Activated T-cell treated with anti-CD3 and anti-CD28 coated beads, Interleukin-2, amount 50 U/mL, for 1 hour (primary cell): Measurements from ENCODE around the gene UBASH3B.
A peak's percentile ranks its signal among the peaks of the same experiment; 100 is the strongest.

Experiments used
- DNase-seq: peaks from one replicate; pipeline ENCODE4 v3.0.0-alpha.2; 2020

Gene UBASH3B

GRCh38 chr11:122758339-122758738 is 102.8 kb downstream of the UBASH3B start:
- DNase-seq, result no peak

GRCh38 chr11:122758974-122759373 is 103.5 kb downstream of the UBASH3B start:
- DNase-seq, result no peak

GRCh38 chr11:122763108-122763507 is 107.6 kb downstream of the UBASH3B start:
- DNase-seq, result no peak

GRCh38 chr11:122764371-122765090 is 109.0 kb downstream of the UBASH3B start:
- no peak for DNase-seq

- DNase-seq, result no peak
These were observed 110.1 kb downstream of the UBASH3B start for GRCh38 chr11:122765487-122766131.

GRCh38 chr11:122769126-122769780 is 113.7 kb downstream of the UBASH3B start:
- DNase-seq, result no peak

- DNase-seq, result no peak
These were observed 117.4 kb downstream of the UBASH3B start for GRCh38 chr11:122772945-122773344.

GRCh38 chr11:122773781-122774266 is 118.3 kb downstream of the UBASH3B start:
- no peak for DNase-seq

- no peak for DNase-seq
These were observed 120.3 kb downstream of the UBASH3B start for GRCh38 chr11:122775675-122776271.

- DNase-seq, result no peak
These were observed 121.0 kb downstream of the UBASH3B start for GRCh38 chr11:122776546-122776945.

- no peak for DNase-seq
These were observed 121.8 kb downstream of the UBASH3B start for GRCh38 chr11:122777343-122777742.

- DNase-seq, result no peak
These were observed 122.6 kb downstream of the UBASH3B start for GRCh38 chr11:122778148-122778547.

GRCh38 chr11:122779047-122779629 is 123.6 kb downstream of the UBASH3B start:
- no peak for DNase-seq

- DNase-seq, result no peak
These were observed 124.9 kb downstream of the UBASH3B start for GRCh38 chr11:122780296-122780949.

- DNase-seq, result peak; percentile 77
These were observed 126.1 kb downstream of the UBASH3B start for GRCh38 chr11:122781378-122782195.

GRCh38 chr11:122782222-122782621 is 126.7 kb downstream of the UBASH3B start:
- no peak for DNase-seq

GRCh38 chr11:122784325-122784955 is 128.9 kb downstream of the UBASH3B start:
- DNase-seq, result no peak

- no peak for DNase-seq
These were observed 129.6 kb downstream of the UBASH3B start for GRCh38 chr11:122785031-122785541.

- no peak for DNase-seq
These were observed 131.4 kb downstream of the UBASH3B start for GRCh38 chr11:122786896-122787295.

- no peak for DNase-seq
These were observed 133.4 kb downstream of the UBASH3B start for GRCh38 chr11:122788781-122789535.
